Stomach smooth muscle (tissue), 2 donors: ENCODE measurements around the gene ACTN4.
A peak's percentile ranks its signal among the peaks of the same experiment; 100 is the strongest.

Experiments used
- H3K27ac ChIP-seq: one replicate; pipeline ENCODE4 v1.7.0; 2013; ENCODE audit warnings: mild to moderate bottlenecking, low read length, inconsistent platforms
- H3K27me3 ChIP-seq, 2 donors: one replicate each; pipeline ENCODE4 v1.7.0; 2013; ENCODE audit warnings: low read length in 2 of 2; ENCODE audit not compliant: insufficient read depth in 2 of 2, control insufficient read depth in 1 of 2
- H3K36me3 ChIP-seq, 2 donors: one replicate each; pipeline ENCODE4 v1.7.0; 2013; ENCODE audit warnings: low read length in 2 of 2; ENCODE audit not compliant: control insufficient read depth in 2 of 2, insufficient read depth in 2 of 2
- H3K4me1 ChIP-seq: one replicate; pipeline ENCODE4 v1.7.0; 2013; ENCODE audit warnings: low read length; ENCODE audit not compliant: control insufficient read depth, insufficient read depth
- H3K4me3 ChIP-seq, 2 donors: one replicate each; pipeline ENCODE4 v1.7.0; 2013; ENCODE audit warnings: low read length in 2 of 2
- H3K9ac ChIP-seq, 2 donors: one replicate each; pipeline ENCODE4 v1.7.0; 2013; ENCODE audit warnings: low read length in 2 of 2, mild to moderate bottlenecking in 1 of 2
- H3K9me3 ChIP-seq, 2 donors: one replicate each; pipeline ENCODE4 v1.7.0; 2013; ENCODE audit warnings: low read length in 2 of 2; ENCODE audit not compliant: control insufficient read depth in 2 of 2
- donor health status: healthy.
- donor health status: Pancreatic carcinoma.

The ACTN4 gene

GRCh38 chr19:38712161-38712748 is 64.8 kb downstream of the ACTN4 start:
- Histone ChIP-seq H3K4me1 (peaks cover 84% of the 10 kb centered on the region), H3K36me3 (peaks cover 41 to 55% of the 10 kb centered on the region in 2 donors)

GRCh38 chr19:38713227-38713649 is 65.8 kb downstream of the ACTN4 start:
- H3K4me1 ChIP-seq, result peaks cover 78% of the 10 kb centered on the region
- peaks cover 39 to 54% of the 10 kb centered on the region in 2 donors for H3K36me3 ChIP-seq
- H3K9ac ChIP-seq, result peak overlapping the region in 1 of 2 donors; percentile 47
- peak overlapping the region; percentile 84 for H3K27ac ChIP-seq
- no peaks in the 10 kb centered on the region for H3K27me3 ChIP-seq
- peak overlapping the region in 1 of 2 donors; percentile 35 for H3K4me3 ChIP-seq
- no peaks in the 10 kb centered on the region for H3K9me3 ChIP-seq

More at GRCh38 chr19:38712161-38712748, 64.8 kb downstream of the ACTN4 start:
- H3K9me3 ChIP-seq, result no peaks in the 10 kb centered on the region
- peak overlapping the region; percentile 13 to 42 for H3K9ac ChIP-seq
- no peaks in the 10 kb centered on the region for H3K27me3 ChIP-seq
- peak overlapping the region in 1 of 2 donors; percentile 15 for H3K4me3 ChIP-seq
- peak overlapping the region; percentile 84 for H3K27ac ChIP-seq

GRCh38 chr19:38713865-38714264 is 66.4 kb downstream of the ACTN4 start:
- no peak overlapping the region for H3K4me3 ChIP-seq
- peak overlapping the region; percentile 84 for H3K27ac ChIP-seq
- peaks cover 76% of the 10 kb centered on the region for H3K4me1 ChIP-seq
- no peak overlapping the region for H3K9ac ChIP-seq
- H3K36me3 ChIP-seq, result peaks cover 36 to 55% of the 10 kb centered on the region in 2 donors
- no peaks in the 10 kb centered on the region for H3K9me3 ChIP-seq
- H3K27me3 ChIP-seq, result no peaks in the 10 kb centered on the region

- H3K9me3 ChIP-seq, result no peaks in the 10 kb centered on the region
- H3K36me3 ChIP-seq, result peaks cover 33 to 55% of the 10 kb centered on the region in 2 donors
- H3K9ac ChIP-seq, result no peak overlapping the region
- no peaks in the 10 kb centered on the region for H3K27me3 ChIP-seq
- peaks cover 76% of the 10 kb centered on the region for H3K4me1 ChIP-seq
- peak overlapping the region; percentile 84 for H3K27ac ChIP-seq
- no peak overlapping the region for H3K4me3 ChIP-seq
Measured at GRCh38 chr19:38714354-38714778, 66.9 kb downstream of the ACTN4 start.

- no peaks in the 10 kb centered on the region for H3K27me3 ChIP-seq
- H3K36me3 ChIP-seq, result peaks cover 30 to 52% of the 10 kb centered on the region in 2 donors
- H3K9ac ChIP-seq, result no peak overlapping the region
- H3K4me3 ChIP-seq, result no peak overlapping the region
- peaks cover 73% of the 10 kb centered on the region for H3K4me1 ChIP-seq
- no peaks in the 10 kb centered on the region for H3K9me3 ChIP-seq
- peak overlapping the region; percentile 18 for H3K27ac ChIP-seq
Measured at GRCh38 chr19:38715555-38715954, 68.1 kb downstream of the ACTN4 start.

- Histone ChIP-seq H3K4me3 (no peak overlapping the region), H3K9ac (no peak overlapping the region), H3K36me3 (peaks cover 45 to 60% of the 10 kb centered on the region in 2 donors), H3K9me3 (no peaks in the 10 kb centered on the region), H3K27ac (no peak overlapping the region), H3K27me3 (no peaks in the 10 kb centered on the region), H3K4me1 (peaks cover 66% of the 10 kb centered on the region)
Measured at GRCh38 chr19:38717051-38717450, 69.6 kb downstream of the ACTN4 start.

- Histone ChIP-seq H3K36me3 (peaks cover 53 to 66% of the 10 kb centered on the region in 2 donors), H3K27ac (no peak overlapping the region), H3K4me1 (peaks cover 66% of the 10 kb centered on the region), H3K4me3 (no peak overlapping the region), H3K9ac (no peak overlapping the region), H3K27me3 (no peaks in the 10 kb centered on the region), H3K9me3 (no peaks in the 10 kb centered on the region)
Measured at GRCh38 chr19:38717855-38718254, 70.4 kb downstream of the ACTN4 start.

GRCh38 chr19:38718747-38719543 is 71.5 kb downstream of the ACTN4 start:
- no peaks in the 10 kb centered on the region for H3K27me3 ChIP-seq
- H3K9me3 ChIP-seq, result no peaks in the 10 kb centered on the region
- no peak overlapping the region for H3K4me3 ChIP-seq
- peak overlapping the region; percentile 55 for H3K27ac ChIP-seq
- H3K9ac ChIP-seq, result no peak overlapping the region
- peaks cover 57% of the 10 kb centered on the region for H3K4me1 ChIP-seq
- H3K36me3 ChIP-seq, result peaks cover 56 to 75% of the 10 kb centered on the region in 2 donors

- Histone ChIP-seq H3K27me3 (no peaks in the 10 kb centered on the region), H3K27ac (peak overlapping the region; percentile 55), H3K36me3 (peaks cover 57 to 75% of the 10 kb centered on the region in 2 donors), H3K4me3 (no peak overlapping the region), H3K9ac (no peak overlapping the region), H3K4me1 (peaks cover 47% of the 10 kb centered on the region), H3K9me3 (no peaks in the 10 kb centered on the region)
Measured at GRCh38 chr19:38719761-38720558, 72.5 kb downstream of the ACTN4 start.

- no peaks in the 10 kb centered on the region for H3K27me3 ChIP-seq
- peak overlapping the region; percentile 55 for H3K27ac ChIP-seq
- H3K9ac ChIP-seq, result no peak overlapping the region
- H3K9me3 ChIP-seq, result no peaks in the 10 kb centered on the region
- H3K36me3 ChIP-seq, result peaks cover 65 to 79% of the 10 kb centered on the region in 2 donors
- peaks cover 45% of the 10 kb centered on the region for H3K4me1 ChIP-seq
- no peak overlapping the region for H3K4me3 ChIP-seq
Measured at GRCh38 chr19:38720559-38721236, 73.2 kb downstream of the ACTN4 start.
